ENCODE measurements around the gene NELFA. TPM values are rescaled to one million over a fixed set of nuclear protein-coding genes. Genes with fewer than 3 reads are reported as not detected.

NELFA gene
- polyA plus RNA-seq, 1 donor (not counting 4 experiments of a cell fraction or from before 2014, with no cell fraction given), result 9.9 TPM

DNA sequence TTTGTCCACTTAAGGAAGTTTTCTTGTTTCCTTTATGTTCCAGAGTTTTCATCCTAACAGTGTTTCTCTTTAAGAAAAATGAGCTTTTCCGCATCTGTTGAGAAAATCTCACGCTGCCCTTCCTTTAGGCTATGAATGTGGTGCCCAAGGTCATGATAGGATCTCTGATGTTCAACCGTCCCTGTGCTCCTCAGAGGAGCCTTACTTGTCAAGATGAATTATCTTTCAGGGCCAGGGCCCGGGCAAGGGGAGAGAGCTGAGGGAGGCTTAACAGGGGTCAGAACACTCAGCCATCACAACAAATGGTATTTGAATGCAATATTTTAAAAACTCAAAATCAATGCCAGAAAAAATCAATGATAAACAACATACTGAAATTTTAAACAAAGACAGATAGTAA, 6.2 kb upstream of the NELFA start:
- H3K9me1 ChIP-seq (ENCODE audit: control insufficient read depth, extremely low read depth, insufficient read depth, low read length), result no peaks in the 10 kb centered on the region
- FAIRE-seq (no peak), DNase-seq (ENCODE audit: low read depth, low spot score) (no peak)
- H2AFZ ChIP-seq (ENCODE audit: control insufficient read depth, low read length), result no peak overlapping the region
- H3K4me2 ChIP-seq (ENCODE audit: control insufficient read depth, extremely low read depth, insufficient read depth, low read depth, low read length), result no peak overlapping the region
- no peak overlapping the region for H3K9ac ChIP-seq (ENCODE audit: control insufficient read depth, extremely low read depth, insufficient read depth, low read length)
- peaks cover 2% of the 10 kb centered on the region for H3K4me1 ChIP-seq (ENCODE audit: control insufficient read depth, extremely low read depth, insufficient read depth, low read length)
- H3K4me3 ChIP-seq (ENCODE audit: control insufficient read depth in 2 of 3, extremely low read depth in 1 of 3, insufficient read depth in 2 of 3, low read depth in 1 of 3, low read length in 3 of 3), result no peak overlapping the region
- no peaks in the 10 kb centered on the region for H3K27me3 ChIP-seq (ENCODE audit: control insufficient read depth, extremely low read depth, insufficient read depth, low read length)
- dilution Hi-C loops (cut with MboI; ENCODE audit: extremely low pct_ligation_motif_present, low sequenced_read_pairs), result loop anchor here (10.0 kb wide), 1 partner anchor 60 kb away; no protein-coding TSS in a partner anchor
- H3K36me3 ChIP-seq (ENCODE audit: control insufficient read depth in 2 of 2, extremely low read depth in 1 of 2, insufficient read depth in 2 of 2, low read length in 2 of 2), result no peaks in the 10 kb centered on the region
- H3K9me3 ChIP-seq (ENCODE audit: control insufficient read depth, low read depth, low read length), result no peaks in the 10 kb centered on the region
- no peaks in the 10 kb centered on the region for H3K79me2 ChIP-seq (ENCODE audit: control insufficient read depth, insufficient read depth, low read length)
- TF ChIP-seq CTCF (optimal IDR thresholded peaks at IDR 0.05 in 1 of 3, IDR thresholded peaks at IDR 0.05 in 1 of 3, conservative IDR thresholded peaks at IDR 0.05 in 1 of 3; ENCODE audit: extremely low read depth in 1 of 3, insufficient read depth in 2 of 3, low read length in 3 of 3) (no peak), EZH2 (IDR thresholded peaks at IDR 0.05; ENCODE audit: low read length) (no peak)
- H3K27ac ChIP-seq (ENCODE audit: control insufficient read depth, insufficient read depth, low read length), result no peak overlapping the region
- no peaks in the 10 kb centered on the region for H4K20me1 ChIP-seq (ENCODE audit: control insufficient read depth, extremely low read depth, insufficient read depth, low read length)

DNA sequence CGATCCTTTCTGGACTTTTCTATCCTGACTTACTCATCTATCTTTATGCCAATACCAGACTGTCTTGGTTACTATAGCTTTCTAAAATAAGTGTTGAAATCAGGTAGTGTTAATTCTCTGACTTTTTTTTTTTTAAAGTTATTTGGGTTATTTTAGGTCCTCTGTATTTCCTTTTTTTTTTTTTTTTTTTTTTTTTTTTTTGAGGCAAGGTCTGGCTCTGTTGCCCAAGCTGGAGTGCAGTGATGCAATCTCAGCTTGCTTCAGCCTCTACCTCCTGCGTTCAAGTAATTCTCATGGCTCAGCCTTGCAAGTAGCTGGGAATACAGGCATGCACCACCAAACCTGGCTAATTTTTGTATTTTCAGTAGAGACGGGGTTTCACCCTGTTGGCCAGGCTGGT, 2.8 kb upstream of the NELFA start:
- dilution Hi-C loops (cut with MboI; ENCODE audit: extremely low pct_ligation_motif_present, low sequenced_read_pairs), result loop anchor here (10.0 kb wide), 1 partner anchor 57 kb away; no protein-coding TSS in a partner anchor
- H3K9ac ChIP-seq (ENCODE audit: control insufficient read depth, extremely low read depth, insufficient read depth, low read length), result no peak overlapping the region
- FAIRE-seq, result no peak

More for the DNA sequence above, 2.8 kb upstream of the NELFA start:
- no peak for TF ChIP-seq EZH2 (IDR thresholded peaks at IDR 0.05; ENCODE audit: low read length)
- no peak for TF ChIP-seq CTCF (optimal IDR thresholded peaks at IDR 0.05 in 1 of 3, IDR thresholded peaks at IDR 0.05 in 1 of 3, conservative IDR thresholded peaks at IDR 0.05 in 1 of 3; ENCODE audit: extremely low read depth in 1 of 3, insufficient read depth in 2 of 3, low read length in 3 of 3)
- Histone ChIP-seq H3K36me3 (ENCODE audit: control insufficient read depth in 2 of 2, extremely low read depth in 1 of 2, insufficient read depth in 2 of 2, low read length in 2 of 2) (no peaks in the 10 kb centered on the region), H3K4me3 (ENCODE audit: control insufficient read depth in 2 of 3, extremely low read depth in 1 of 3, insufficient read depth in 2 of 3, low read depth in 1 of 3, low read length in 3 of 3) (no peak overlapping the region), H3K9me1 (ENCODE audit: control insufficient read depth, extremely low read depth, insufficient read depth, low read length) (no peaks in the 10 kb centered on the region), H3K4me2 (ENCODE audit: control insufficient read depth, extremely low read depth, insufficient read depth, low read depth, low read length) (no peak overlapping the region), H4K20me1 (ENCODE audit: control insufficient read depth, extremely low read depth, insufficient read depth, low read length) (no peaks in the 10 kb centered on the region), H3K27me3 (ENCODE audit: control insufficient read depth, extremely low read depth, insufficient read depth, low read length) (no peaks in the 10 kb centered on the region), H3K79me2 (ENCODE audit: control insufficient read depth, insufficient read depth, low read length) (peaks cover 20% of the 10 kb centered on the region), H2AFZ (ENCODE audit: control insufficient read depth, low read length) (no peak overlapping the region), H3K4me1 (ENCODE audit: control insufficient read depth, extremely low read depth, insufficient read depth, low read length) (peaks cover 17% of the 10 kb centered on the region), H3K9me3 (ENCODE audit: control insufficient read depth, low read depth, low read length) (no peaks in the 10 kb centered on the region), H3K27ac (ENCODE audit: control insufficient read depth, insufficient read depth, low read length) (no peak overlapping the region)
- DNase-seq (ENCODE audit: low read depth, low spot score), result no peak

All from keratinocyte (primary cell).